Activated T-cell treated with anti-CD3 and anti-CD28 coated beads for 4 hours (primary cell): ENCODE results near the gene SLC40A1.

Experiments
- DNase-seq: peaks from one replicate; pipeline ENCODE4 v3.0.0-alpha.2; 2020

The SLC40A1 gene

DNA sequence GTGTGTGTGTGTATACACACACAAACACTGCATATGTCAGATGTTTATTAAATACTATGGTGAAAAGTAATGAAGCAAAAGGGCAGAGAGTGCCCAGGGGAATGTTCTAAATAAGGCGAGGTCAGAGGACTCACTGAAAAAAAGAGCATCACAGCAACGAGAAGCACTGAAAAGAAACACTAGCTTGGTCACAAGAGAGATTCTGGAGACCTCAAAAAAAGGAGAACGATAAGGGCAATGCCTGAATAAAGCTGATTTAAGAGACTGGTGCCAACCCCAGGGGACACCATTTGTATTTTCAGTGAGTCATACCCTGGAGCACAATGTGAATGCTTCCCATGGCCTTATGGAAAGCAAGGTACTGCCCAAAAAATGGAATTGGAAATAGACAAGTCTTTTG is 14.5 kb downstream of the SLC40A1 start:
- DNase-seq, result no peak

DNA sequence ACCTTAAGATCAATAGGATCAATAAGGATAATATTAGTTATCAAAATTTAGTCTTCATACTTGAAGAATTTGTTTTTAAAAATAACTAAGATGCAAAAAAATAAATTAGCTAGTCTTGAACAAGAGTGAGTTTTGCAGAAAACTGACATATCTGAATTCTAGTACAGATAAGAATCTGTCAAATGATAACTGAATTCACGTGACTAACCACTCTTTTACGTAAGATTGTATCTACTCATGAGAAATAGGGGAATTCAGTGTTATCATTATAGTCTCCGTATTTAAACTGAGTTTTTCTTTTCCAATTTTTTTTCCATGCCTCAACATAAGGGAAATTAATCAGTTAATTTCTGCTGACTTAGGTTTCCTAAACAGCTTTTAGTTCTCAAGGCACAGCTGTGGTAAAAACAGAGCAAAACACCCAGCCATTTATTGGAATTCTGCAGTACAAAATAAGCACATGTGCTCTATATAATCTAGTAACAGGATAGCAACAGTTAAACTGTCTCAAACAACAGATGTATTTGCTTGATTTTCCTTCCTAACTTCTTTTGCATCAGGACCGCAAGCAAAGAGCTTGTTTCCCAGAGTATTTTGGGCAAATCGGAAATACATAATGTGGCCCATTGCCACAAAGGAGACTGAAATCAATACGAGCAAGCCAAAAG is 19.1 kb downstream of the SLC40A1 start:
- no peak for DNase-seq

DNA sequence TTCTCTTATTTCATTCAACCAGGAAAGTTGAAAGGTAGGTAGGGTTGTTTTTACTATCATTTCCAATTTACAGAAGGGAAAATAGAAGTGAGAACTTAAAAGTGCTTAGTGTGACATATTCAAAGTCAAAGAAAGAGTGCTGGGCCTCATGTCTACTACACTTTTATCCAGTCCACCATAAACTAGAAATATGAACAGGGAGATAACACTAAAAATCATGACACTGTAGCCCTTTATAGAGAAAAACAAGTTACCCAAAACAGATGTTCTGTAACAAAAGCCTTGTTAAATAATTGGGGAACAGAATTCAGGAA is 20.4 kb downstream of the SLC40A1 start:
- no peak for DNase-seq

DNA sequence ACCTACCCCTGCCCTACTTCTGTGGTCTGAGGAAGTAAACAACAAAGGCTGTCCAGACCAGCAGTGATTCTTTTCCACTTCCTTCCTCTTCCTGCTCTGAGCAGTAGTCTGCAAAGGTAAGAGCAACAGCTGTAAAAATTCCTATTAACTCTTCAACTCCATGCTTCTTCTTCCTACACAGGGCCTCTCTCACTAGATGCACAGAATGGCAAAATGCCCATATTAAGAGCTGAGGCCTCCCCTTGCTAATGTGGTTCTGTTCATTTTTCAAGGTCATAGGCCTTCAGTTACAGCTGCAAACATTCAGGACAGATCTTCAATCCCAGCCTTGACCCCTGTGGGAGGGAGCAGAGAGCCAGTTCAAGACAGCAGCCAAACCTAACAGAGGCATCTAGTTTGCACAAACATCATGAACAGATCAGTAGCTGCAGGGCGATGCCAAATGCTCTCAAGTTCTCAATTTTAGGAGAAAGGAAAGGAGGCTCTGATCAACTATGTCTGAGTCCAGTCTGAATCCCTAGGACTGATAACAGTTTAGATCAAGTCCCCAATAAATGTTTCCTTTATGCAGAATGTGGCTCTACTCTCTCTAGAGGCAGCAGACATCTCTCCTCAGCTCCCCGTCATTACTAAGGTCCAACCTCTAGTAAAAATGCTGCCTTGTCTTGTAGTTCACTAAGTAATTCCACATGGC is 20.9 kb downstream of the SLC40A1 start:
- DNase-seq, result no peak

DNA sequence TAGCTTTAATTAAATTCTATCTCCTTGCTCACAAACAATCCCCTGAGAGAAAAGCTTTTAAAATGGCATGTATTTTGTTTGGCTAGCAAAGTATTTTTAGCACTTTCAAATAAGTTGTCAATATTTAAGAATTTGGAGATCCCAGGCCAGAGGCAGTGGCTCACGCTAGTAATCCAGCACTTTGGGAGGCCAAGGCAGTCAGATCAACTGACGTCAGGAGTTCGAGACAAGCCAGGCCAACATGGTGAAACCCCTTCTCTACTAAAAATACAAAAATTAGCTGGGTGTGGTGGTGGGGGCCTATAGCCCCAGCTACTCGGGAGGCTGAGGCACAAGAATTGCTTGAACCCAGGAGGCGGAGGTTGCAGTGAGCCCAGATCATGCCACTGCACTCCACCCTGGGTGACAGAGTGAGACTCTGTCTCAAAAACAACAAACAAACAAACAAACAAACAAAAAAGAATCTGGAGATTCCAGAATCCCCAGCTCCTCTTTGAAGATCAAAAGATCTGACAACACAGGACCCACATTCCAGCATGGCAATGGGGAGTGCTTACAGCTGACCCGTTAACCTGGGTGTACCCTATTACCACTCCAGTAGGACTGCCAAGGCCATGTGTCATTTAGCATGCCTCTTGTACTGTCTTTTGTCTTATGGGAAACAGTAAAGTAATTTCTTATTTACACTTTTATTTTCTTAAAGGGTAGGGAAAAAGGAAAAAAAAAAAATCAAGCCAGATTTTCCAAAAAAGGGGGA is 21.9 kb downstream of the SLC40A1 start:
- DNase-seq, result no peak

DNA sequence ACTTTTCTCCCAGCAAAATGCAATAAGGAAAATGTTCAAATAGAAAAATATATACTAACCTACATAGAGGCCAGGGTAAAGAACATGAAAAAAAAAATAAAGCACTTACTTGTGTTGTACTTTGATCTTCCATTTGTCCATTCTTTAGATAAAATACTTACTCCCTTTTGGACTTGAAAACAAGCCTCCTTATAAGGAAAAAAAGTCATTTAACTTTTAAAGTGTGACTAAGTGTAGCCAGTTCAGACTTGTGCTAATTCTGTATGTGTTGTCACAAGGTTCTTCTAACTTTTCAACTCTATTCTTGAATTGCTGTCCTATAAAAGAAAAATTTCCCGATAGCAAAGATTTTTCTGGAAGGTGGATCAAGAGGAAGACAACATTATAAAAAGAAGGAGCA is 23.2 kb downstream of the SLC40A1 start:
- DNase-seq, result no peak

DNA sequence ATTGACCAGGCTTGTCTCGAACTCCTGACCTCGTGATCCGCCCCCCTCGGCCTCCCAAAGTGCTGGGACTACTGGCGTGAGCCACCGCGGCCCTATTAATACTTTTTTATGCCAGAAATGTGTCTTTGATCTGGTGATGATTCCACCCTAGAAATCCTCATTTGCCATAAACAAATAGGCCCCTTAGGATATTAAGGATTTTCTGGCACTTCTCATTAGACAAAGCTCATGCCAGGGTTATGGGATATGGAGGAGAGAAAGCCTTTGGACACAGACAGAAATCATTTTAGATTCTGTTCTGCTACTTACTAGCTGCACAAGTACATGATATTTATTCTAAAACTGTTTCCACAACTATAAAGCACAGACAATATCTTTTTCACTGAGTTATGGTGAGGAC is 24.1 kb downstream of the SLC40A1 start:
- no peak for DNase-seq

DNA sequence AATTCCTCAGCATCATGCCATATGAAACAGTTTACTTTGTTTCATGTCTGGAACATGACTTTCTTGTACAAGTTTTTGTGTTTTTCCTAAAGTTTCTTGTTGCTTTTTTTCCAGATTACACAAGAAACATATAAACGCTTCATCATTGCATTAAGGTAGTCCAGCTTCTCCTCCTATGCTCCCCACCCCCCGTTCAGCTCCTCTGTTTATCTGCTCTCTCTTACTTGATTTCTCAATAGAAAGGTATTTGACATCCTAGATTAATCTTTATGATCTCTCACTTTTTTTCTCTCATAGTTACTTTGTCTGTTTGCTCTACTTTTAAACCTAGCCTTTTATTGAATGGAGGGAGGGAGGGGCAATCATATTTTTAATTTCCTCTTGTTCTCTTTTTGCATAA is 25.4 kb downstream of the SLC40A1 start:
- DNase-seq, result no peak

DNA sequence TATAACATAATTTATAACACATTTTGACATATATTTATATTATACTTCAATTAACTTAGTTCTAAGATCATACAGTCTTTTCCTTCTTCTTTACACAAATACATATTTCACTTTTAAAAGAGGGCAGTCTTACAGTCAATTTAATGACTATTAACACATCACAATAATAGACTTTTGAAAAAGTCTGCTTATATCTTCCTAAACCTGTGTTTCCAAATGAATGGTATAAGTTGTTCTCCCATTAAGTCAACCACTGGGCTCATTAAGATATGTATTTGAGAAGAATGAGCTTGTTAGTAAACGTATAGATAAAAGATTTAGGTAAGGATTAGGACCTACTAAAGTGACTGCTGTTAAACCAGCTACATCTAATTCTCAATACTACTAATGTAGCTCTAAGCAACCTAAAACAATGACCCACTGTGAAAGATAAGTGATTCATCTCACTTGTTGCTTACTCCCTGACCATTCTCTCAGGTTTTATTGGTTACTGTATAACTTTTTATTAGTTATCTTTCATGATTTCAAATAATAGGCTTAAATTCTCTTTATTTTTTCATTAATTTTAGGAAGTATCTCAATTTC is 27.0 kb downstream of the SLC40A1 start:
- no peak for DNase-seq

DNA sequence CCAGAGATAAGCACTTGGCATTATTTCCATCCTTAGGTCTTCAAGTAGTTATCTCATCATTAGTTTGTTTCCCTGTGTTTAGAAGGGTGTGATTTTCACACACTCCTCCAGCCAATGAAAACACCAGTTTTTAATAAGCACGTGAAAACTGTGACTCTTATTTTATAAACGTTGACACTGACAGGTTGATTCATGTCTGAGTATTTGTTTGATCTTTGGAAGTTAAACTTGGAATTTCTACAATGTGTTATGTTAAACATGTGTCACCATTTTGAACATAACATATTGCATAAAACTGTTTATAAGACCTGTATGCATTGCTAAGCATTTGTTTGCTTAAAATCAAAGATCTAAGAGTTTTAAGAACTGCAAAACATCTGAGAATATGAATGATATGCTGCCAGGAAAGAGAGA is 27.6 kb downstream of the SLC40A1 start:
- no peak for DNase-seq

DNA sequence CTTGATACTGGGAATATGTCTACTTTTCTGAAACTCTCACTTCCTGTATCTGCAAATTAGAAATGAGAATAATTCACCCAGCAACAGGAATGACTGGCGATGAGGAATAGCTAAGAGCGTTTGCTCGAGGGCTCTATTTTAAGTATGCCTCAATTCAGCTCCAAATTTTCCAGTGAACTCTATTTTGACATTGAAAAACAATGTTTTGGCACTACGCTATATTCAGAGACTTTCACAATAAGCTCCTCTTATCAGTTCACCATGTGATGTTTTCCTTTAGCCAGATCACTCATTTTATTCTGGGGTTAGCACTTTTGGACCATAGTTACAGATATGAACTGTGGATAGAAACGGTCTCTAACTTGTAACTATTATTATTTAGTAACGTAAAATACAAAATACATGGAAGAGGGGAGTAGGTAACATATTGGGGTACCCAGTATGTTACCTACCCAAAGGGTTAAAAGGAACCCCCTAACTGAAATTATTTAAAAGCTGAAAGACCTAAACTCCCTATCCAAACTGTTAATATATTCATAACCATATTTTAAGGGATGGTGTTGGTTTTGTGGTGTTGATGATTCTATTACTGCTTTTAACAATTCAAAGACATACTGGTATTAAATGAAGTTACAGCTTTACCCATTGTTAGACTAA is 28.1 kb downstream of the SLC40A1 start:
- DNase-seq, result no peak

DNA sequence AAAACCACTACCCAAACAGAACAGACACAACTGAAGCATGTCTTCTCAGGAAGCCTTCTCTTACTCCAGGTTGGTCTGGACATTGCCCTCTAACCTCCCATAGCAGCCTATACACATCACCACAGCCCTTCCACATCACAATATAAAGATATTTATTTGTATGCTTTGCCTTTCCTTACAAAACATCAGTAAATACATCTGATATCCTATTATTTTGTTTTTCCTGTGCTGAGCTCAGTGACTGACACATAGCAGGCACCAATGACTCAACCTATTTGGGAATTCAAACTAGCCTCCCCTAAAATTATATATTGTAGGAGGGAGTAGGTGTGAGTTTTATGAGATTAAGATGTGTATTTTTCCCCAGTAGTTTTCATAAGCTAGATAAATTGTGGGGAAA is 28.8 kb downstream of the SLC40A1 start:
- no peak for DNase-seq

DNA sequence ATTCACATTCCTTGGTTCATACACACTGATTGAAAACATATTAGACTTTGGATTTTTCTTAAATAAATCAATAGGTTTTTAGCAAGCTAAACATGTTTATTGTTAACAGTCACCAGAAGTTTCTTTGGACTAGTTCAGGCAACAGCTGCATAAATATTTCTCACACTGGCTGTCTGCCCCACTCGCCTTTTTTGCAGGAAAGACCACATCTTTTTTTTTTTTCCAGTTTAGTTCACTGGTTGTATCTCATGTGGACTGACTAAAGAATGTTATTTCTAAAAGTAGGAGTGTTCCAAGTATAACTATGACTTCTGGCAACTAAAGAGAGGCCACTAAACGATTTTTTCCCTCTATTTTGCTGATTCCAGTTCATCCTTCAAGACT is 31.1 kb downstream of the SLC40A1 start:
- no peak for DNase-seq

DNA sequence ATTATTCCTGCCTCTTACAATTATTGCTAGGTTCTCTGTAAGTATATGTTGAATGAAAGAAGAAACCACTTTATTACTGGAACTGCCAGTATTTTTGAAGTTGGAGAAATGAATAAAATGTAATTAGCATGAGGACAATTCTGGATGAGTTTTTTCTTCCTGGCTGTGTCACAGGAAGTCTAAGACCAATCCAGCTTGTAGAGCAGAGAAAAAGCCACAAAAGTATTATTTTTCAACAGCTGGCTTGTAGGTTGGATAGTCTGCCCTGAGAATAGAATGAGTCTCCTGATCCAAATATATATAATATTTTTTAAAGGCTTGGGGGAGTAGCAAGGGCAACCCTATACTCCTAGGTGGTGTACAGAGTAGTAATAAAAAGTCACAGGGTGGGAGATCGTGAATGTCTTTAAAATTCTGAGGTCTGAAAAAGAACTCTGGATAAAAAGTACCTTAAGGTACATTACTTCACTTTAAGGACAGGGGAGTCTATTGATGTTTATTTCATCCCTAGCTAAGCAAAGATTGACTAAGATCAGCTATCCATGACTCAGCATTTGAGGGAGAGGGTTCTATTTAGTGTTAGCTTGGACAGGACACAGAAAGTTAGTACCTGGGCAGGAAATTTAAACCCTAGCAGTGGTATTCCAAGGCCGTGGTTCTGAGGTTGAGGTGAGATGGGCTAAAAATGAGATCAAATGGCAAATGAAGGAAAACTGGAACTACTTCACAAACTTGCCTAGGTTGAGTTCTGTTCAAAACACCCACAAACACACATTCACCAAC is 31.7 kb downstream of the SLC40A1 start:
- no peak for DNase-seq

DNA sequence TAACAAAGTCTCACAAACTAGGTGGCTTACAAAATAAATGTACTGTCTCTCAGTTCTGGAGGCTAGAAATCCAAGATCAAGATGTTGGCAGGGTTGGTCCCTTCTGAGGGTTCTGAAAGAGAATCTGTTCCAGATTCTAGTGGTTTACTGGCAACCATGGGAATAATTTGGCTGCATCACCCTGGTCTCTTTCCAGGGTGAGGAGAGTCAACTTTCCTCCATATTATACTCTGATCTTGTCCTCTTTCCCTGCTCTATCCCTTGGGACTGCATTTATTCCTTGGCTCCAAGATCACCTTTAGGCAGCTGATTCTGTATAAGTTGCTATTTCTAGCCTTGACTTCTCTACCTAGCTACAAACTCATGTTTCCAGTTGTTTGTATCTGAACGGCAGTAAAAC is 35.2 kb downstream of the SLC40A1 start:
- no peak for DNase-seq

DNA sequence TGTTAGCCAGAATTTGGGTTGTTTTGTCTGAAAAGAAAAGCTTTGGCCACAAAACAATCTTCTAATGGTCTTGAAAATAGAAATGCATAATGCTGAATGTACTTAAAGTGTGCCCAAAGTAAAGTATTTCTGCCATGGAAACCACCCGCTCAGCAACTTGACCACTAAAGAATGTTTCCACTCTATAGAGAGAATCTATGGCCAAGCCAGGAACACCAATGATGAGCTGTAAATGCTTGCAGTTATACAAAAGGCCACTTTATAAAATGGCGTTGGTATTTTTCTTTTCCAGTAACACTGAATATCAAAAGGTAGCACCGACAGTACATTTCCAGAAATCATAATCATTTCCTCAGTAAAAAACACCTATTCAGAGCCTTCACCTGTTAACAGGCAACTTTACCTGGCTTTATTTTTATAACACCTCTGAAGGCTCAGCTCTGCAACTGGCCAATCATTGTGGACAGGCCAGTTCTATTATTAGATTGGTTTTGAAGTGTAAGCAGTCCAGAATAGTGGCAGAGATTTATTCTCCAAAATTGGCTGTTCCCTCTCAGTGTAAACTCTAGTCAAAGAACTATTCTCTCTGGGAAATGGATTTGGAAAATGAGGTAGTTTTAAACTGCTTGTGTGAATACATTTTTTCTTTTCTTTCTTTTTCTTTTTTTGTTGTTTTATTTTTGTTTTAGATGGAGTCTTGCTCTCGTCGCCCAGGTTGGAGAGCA is 36.1 kb downstream of the SLC40A1 start:
- no peak for DNase-seq

DNA sequence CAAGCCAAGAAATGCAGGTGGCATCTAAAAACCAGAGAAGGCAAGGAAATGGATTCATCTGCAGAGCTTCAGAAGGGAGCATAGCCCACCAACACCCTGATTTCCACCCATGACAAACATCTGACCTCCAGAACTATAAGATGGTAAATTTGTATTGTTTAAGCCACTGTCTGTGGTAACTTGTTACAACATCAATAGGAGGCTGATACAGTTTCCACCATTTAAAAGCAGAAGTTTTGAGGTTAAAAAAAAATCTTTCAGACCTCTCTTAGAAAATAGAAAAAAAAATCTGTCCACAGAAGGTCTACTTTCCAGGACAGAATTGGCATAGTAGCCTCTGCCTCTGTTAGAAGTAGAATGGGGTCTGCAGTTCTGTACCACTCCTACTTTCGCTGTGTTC is 37.2 kb downstream of the SLC40A1 start:
- no peak for DNase-seq

DNA sequence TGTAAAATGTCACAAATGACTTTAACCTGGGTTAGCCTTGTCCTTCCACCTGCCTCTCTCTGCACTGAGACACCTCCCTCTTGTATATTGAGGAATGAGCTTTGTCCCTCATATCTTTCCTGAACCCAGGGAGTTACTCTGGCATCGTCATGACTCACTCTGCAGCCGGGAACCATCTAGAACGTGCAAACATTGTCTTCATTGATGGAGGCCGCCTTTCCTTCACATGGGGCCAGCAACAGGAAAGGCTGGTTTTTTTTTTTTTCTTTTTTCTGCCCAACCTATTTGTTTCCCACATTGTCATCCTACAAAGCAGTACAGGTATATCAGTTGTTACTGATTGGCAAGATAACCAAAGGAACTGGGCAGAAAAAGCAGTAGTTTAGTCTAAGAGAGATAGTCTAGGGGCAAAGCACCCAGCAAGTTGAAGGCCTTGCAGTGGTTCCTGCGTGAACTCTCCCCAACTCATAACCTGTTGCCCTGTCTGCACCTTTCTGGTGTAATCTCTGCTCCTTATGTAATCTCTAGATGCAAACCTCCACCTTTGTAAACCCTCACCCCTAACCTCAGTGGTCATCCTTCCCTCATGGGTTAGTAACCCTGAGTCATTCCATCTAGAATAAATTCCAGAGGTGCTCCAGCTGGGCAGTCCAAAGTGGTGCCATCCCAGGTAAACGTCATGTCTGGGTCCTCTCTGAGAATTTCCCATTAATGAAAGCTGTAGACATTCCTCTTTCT is 38.3 kb downstream of the SLC40A1 start:
- no peak for DNase-seq

DNA sequence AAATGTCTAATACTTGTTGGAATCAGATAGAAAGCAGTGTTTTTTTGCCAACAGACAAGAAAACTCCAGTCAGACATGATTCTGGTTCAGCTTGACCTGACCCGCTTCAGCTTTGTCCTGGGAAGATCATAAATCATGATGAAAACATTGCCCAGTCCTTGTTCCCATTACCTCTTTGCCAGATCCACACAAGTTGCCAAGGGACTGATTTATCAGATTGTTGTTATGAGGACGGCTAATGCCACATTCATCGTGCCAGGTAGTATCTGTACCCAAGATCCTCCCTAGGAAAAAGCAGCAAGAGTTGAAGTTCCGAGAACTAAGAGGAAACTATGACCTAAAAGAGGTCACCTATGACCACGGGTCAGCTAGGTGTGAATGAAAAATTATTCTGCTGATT is 39.0 kb downstream of the SLC40A1 start:
- DNase-seq, result no peak

DNA sequence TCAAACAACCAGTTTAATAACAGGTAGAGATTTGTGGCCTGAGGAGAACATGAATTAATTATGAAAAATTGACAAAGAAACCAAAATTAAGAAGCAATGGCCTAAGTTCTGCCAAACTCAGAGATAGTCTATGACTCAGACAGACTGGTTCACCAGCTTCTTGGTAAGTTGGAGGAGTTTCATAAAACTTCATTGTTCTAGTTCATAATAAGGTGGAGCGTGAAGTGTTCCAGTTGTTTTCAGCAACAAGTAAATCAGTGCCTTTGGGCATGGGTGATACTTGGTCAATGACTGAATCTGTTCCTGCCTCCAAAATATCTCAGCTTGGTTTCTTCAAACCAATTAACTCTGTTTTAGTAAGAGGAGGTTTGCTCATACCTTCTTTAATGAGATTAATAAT is 40.0 kb downstream of the SLC40A1 start:
- no peak for DNase-seq

DNA sequence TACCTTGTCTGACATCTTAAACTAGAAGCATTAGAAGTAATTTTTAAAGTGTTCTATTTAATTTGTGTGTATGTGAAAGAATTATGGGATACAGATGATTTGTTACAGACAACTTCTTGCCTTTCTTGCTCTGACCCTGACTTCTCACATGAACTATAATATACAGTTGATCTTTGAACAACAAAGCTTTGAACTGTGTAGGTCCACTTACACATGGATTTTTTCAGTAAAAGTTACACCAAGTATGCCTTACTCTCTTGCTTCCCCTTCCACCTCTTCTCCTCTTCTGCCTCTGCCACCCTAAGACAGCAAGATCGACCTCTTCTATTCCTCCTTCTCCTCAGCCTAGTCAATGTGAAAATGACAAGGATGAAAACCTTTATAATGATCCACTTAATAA is 42.2 kb downstream of the SLC40A1 start:
- no peak for DNase-seq
